ENCODE results near the gene DIP2B. TPM values are rescaled to one million over a fixed set of nuclear protein-coding genes. Genes with fewer than 3 reads are reported as not detected.

DIP2B gene
- total RNA-seq, 4 donors from 2014 or later: 19.8 to 25.9 (median 23.8) TPM

DNA sequence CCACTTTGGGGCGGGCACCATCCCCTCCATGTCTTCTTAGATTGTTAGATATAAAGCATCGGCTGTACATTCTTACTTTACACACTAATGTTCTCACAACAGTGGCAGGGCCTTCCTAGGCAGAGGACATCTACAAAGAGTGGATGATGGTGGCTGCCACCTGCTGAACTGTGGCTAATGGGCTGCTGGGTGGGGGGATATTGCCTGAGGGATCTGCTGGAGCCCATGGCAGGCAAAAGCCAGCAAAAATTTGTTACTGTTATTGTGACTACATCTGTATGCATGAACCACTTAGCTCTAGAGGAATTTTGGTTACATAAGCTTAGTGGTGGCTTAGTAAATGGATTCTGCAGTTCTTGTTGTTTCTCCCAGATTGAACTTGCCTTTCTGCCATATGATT, 52.6 kb downstream of the DIP2B start:
- no peaks in the 10 kb centered on the region for H3K9me3 ChIP-seq
- ATAC-seq: no peak
- WGBS, 2 donors (ENCODE audit: low coverage in 1 of 2): 92% methylated on average over 2 of the region's 2 CpGs; no CpG with 5 or more reads in 1 of the 2 donors

DNA sequence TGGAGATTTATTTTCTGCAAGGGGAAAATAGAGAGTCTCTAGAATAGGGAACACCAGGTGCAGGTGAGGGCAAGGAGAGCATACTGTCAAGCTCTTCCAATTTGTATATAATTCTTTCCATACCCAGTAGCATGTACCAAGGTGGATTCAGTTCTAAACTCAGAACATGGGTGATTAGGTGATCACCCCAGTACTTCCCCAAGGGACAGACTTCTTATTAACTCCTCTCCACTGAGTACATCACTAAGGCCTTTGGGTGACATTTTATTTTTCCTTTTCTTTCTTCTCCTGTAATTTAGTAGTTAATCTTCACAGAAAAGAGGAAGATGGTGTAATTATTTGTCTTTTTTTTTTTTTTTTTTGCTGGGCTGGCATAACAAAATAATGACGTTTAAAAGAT, 54.2 kb downstream of the DIP2B start:
- no peak for TF ChIP-seq POLR2A (IDR thresholded peaks at IDR 0.05)
- no peak for TF ChIP-seq EP300 (IDR thresholded peaks at IDR 0.05)
- TF ChIP-seq, protein P1, sequence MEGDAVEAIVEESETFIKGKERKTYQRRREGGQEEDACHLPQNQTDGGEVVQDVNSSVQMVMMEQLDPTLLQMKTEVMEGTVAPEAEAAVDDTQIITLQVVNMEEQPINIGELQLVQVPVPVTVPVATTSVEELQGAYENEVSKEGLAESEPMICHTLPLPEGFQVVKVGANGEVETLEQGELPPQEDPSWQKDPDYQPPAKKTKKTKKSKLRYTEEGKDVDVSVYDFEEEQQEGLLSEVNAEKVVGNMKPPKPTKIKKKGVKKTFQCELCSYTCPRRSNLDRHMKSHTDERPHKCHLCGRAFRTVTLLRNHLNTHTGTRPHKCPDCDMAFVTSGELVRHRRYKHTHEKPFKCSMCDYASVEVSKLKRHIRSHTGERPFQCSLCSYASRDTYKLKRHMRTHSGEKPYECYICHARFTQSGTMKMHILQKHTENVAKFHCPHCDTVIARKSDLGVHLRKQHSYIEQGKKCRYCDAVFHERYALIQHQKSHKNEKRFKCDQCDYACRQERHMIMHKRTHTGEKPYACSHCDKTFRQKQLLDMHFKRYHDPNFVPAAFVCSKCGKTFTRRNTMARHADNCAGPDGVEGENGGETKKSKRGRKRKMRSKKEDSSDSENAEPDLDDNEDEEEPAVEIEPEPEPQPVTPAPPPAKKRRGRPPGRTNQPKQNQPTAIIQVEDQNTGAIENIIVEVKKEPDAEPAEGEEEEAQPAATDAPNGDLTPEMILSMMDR (IDR thresholded peaks at IDR 0.05): no peak
- no peak for TF ChIP-seq POLR2AphosphoS5 (IDR thresholded peaks at IDR 0.05)
- Histone ChIP-seq H3K27me3 (no peaks in the 10 kb centered on the region), H3K36me3 (no peaks in the 10 kb centered on the region), H3K9me3 (no peaks in the 10 kb centered on the region), H3K4me1 (peaks cover 0 to 6% (median 0%) of the 10 kb centered on the region in 3 donors), H3K4me3 (no peak overlapping the region), H3K27ac (no peak overlapping the region)
- no peak for ATAC-seq
- WGBS, 2 donors (ENCODE audit: low coverage in 1 of 2): 40% methylated on average over 1 of the region's 1 CpG; no CpG with 5 or more reads in 1 of the 2 donors

More for the DNA sequence above, 52.6 kb downstream of the DIP2B start:
- no peaks in the 10 kb centered on the region for H3K27me3 ChIP-seq
- H3K4me1 ChIP-seq: no peaks in the 10 kb centered on the region
- H3K27ac ChIP-seq: no peak overlapping the region
- no peak overlapping the region for H3K4me3 ChIP-seq
- H3K36me3 ChIP-seq: peaks cover 0 to 5% of the 10 kb centered on the region in 2 donors
- TF ChIP-seq POLR2AphosphoS5 (IDR thresholded peaks at IDR 0.05) (no peak), POLR2A (IDR thresholded peaks at IDR 0.05) (no peak)

DNA sequence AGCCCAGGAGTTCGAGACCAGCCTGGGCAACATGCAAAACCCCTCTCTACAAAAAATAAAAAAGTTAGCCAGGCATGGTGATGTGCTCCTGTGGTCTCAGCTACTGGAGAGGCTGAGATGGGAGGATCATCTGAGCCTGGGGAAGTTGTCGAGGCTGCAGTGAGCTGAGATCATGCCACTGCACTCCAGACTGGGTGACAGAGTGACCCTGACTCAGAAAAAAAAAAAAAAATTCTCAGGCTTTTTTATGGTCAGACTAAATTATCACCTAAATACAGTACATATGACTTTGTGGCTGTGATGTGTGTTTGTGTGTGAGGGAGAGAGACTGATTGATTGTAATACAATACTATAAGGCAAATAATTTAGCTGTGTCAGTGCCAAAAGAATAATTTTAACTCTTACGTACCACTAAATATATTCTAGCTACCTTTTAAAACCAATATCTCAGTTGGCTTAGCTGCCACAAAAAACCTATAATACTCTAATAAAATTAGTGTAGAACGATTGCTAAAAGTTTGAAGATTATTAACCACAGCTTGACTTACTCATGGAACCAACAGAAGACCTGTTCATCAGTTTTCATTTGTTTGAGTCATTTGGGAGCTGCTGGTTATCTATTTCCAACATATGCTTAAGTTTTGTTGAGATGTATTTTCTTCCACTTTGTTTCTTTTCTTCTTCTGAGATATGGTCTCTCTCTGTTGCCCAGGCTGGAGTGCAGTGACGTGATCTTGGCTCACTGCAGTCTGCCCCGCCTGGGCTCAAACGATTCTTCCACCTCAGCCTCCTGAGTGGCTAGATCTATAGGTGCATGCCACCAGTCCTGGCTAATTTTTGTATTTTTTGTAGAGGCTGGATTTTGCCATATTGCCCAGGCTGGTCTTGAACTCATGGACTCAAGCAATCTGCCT, 58.0 kb downstream of the DIP2B start:
- WGBS, 2 donors (ENCODE audit: low coverage in 1 of 2): 80 to 91% methylated on average over 5 to 6 of the region's 7 CpGs
- TF ChIP-seq EP300 (IDR thresholded peaks at IDR 0.05) (no peak), POLR2AphosphoS5 (IDR thresholded peaks at IDR 0.05) (no peak), POLR2A (IDR thresholded peaks at IDR 0.05) (no peak)
- TF ChIP-seq, protein P1 (IDR thresholded peaks at IDR 0.05): no peak
- Histone ChIP-seq H3K36me3 (no peaks in the 10 kb centered on the region), H3K4me1 (peaks cover 0 to 35% (median 0%) of the 10 kb centered on the region in 3 donors), H3K9me3 (no peaks in the 10 kb centered on the region), H3K27ac (no peak overlapping the region), H3K27me3 (no peaks in the 10 kb centered on the region), H3K4me3 (no peak overlapping the region)
- no peak for ATAC-seq

DNA sequence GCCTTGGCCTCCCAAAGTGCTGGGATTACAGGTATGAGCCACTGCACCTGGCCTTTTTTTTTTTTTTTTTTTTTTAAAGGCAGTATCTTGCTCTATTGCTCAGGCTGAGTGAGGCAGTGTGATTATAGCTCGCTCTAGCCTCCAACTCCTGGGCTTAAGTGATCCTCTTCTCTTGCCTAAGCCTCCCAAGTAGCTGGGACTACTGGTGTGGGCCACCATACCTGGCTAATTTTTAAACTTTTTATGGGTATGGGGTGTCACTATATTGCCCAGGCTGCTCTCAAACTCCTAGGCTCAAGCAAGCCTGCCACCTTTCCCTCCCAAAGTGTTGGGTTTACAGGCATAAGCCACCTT, 58.6 kb downstream of the DIP2B start:
- H3K36me3 ChIP-seq: no peaks in the 10 kb centered on the region
- H3K9me3 ChIP-seq: no peaks in the 10 kb centered on the region
- peaks cover 0 to 42% (median 6%) of the 10 kb centered on the region in 3 donors for H3K4me1 ChIP-seq
- H3K4me3 ChIP-seq: no peak overlapping the region
- 100% methylated on average over 1 of the region's 1 CpG; no CpG with 5 or more reads in 1 of the 2 donors for WGBS, 2 donors (ENCODE audit: low coverage in 1 of 2)
- no peak for ATAC-seq
- H3K27me3 ChIP-seq: no peaks in the 10 kb centered on the region
- no peak overlapping the region for H3K27ac ChIP-seq
- TF ChIP-seq, protein P1 (IDR thresholded peaks at IDR 0.05): no peak
- no peak for TF ChIP-seq POLR2AphosphoS5 (IDR thresholded peaks at IDR 0.05)
- no peak for TF ChIP-seq POLR2A (IDR thresholded peaks at IDR 0.05)
- TF ChIP-seq EP300 (IDR thresholded peaks at IDR 0.05): no peak

DNA sequence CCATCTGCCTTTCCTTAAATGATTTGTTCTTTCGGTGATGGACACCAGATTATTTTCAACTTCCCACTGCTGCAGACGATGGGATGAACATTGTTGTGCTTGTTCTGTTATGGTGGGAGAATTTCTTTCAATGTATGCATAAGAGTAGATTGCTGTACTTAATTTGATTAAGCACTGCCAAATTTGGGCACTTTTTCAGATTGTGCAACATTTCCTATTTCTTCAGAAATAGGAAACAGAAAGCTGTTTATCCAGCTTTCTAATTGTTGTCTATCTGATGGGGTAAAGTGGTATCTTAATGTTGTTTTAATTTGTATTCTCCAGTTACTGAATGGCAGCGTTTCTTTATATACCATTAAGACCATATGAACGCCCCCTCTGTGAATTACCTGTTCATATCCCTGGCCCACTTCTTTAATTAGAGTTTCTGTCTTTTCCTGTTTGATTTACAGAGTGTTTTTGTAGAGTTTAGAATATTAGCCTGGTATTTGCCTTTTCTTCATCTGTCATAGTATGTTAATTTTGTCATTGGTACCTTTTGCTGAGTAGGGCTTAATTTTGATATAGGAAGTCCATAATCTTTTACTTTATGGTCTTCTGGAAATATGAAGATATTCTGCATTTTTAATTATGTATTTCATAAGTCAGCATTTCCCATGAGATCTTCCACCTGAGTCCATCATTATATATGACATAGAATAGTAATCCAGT, 59.6 kb downstream of the DIP2B start:
- Histone ChIP-seq H3K36me3 (no peaks in the 10 kb centered on the region), H3K9me3 (no peaks in the 10 kb centered on the region), H3K27ac (no peak overlapping the region), H3K4me1 (peaks cover 3 to 51% (median 13%) of the 10 kb centered on the region in 3 donors), H3K4me3 (no peak overlapping the region), H3K27me3 (no peaks in the 10 kb centered on the region)
- ATAC-seq: no peak
- TF ChIP-seq EP300 (IDR thresholded peaks at IDR 0.05) (no peak), POLR2A (IDR thresholded peaks at IDR 0.05) (no peak), POLR2AphosphoS5 (IDR thresholded peaks at IDR 0.05) (no peak)
- TF ChIP-seq, protein P1 (IDR thresholded peaks at IDR 0.05): no peak
- WGBS, 2 donors (ENCODE audit: low coverage in 1 of 2): 59 to 66% methylated on average over 4 of the region's 4 CpGs
